HepG2 (cell line): Measurements from ENCODE around the gene SCYL1. TPM values are rescaled to one million over a fixed set of nuclear protein-coding genes. Genes with fewer than 3 reads are reported as not detected.
A peak's percentile ranks its signal among the peaks of the same experiment; 100 is the strongest.

Experiments
- ATF4 ChIP-seq, 2 experiments: fragments of 450-650 bp in 1 of 2; sonication (generic) in 1 of 2; formaldehyde crosslinking; IDR thresholded peaks; 2 replicates each; pipeline versions ENCODE4 v1.5.0 to v1.8.0; 2020 to 2022; ENCODE audit warnings: mild to moderate bottlenecking in 1 of 2, missing genetic modification reagents in 1 of 2
- ATF7-NPFF ChIP-seq: sonication (generic); formaldehyde crosslinking; IDR thresholded peaks from 2 replicates; pipeline ENCODE4 v1.8.1; 2023; ENCODE audit warnings: mild to moderate bottlenecking, low read depth, missing genetic modification reagents, moderate library complexity
- CBX2 ChIP-seq, 2 experiments: fragments of 200-600 bp in 1 of 2; sonication (generic); formaldehyde crosslinking in 1 of 2; IDR thresholded peaks; 2 replicates each; pipeline versions ENCODE4 v1.7.0 to v1.8.1; 2018 to 2022; ENCODE audit warnings: low read depth in 2 of 2, low read length in 1 of 2, mild to moderate bottlenecking in 1 of 2, missing genetic modification reagents in 1 of 2
- FOXA1 ChIP-seq, 2 experiments: fragments of 450-650 bp in 1 of 2; sonication (generic) in 1 of 2; formaldehyde crosslinking in 1 of 2; IDR thresholded peaks; 2 replicates each; pipeline versions ENCODE4 v1.4.0 to v1.6.1; 2016 to 2020; ENCODE audit warnings: missing genetic modification reagents in 1 of 2
- FOXK1 ChIP-seq: sonication (generic); formaldehyde crosslinking; IDR thresholded peaks from 2 replicates; pipeline ENCODE4 v1.4.0; 2020; ENCODE audit warnings: low read depth, missing genetic modification reagents, borderline replicate concordance
- FOXO1 ChIP-seq: sonication (generic); formaldehyde crosslinking; IDR thresholded peaks from 2 replicates; pipeline ENCODE4 v1.4.0; 2020; ENCODE audit warnings: missing genetic modification reagents
- FOXP4 ChIP-seq: sonication (generic); formaldehyde crosslinking; IDR thresholded peaks from 2 replicates; pipeline ENCODE4 v1.4.0; 2020; ENCODE audit warnings: missing genetic modification reagents
- HHEX ChIP-seq: IDR thresholded peaks from 2 replicates; pipeline ENCODE4 v1.6.1; 2016; ENCODE audit warnings: control low read depth
- HNRNPL ChIP-seq: fragments of 200-400 bp; formaldehyde crosslinking; IDR thresholded peaks from 2 replicates; pipeline ENCODE4 v1.6.1; 2017; ENCODE audit warnings: mild to moderate bottlenecking, low read depth, low read length
- JUNB ChIP-seq: sonication (generic); formaldehyde crosslinking; IDR thresholded peaks from 2 replicates; pipeline ENCODE4 v1.8.0; 2022; ENCODE audit warnings: missing genetic modification reagents, mild to moderate bottlenecking, borderline replicate concordance
- NCOR1 ChIP-seq: fragments of 200-600 bp; sonication (generic); IDR thresholded peaks from 2 replicates; pipeline ENCODE4 v1.7.0; 2017; ENCODE audit warnings: antibody characterized with exemption, low read length, borderline replicate concordance
- NFIC ChIP-seq: IDR thresholded peaks from 2 replicates; pipeline ENCODE4 v1.6.1; 2012; ENCODE audit warnings: mild to moderate bottlenecking, low read length, inconsistent platforms
- NR2F6 ChIP-seq, 2 experiments: IDR thresholded peaks; 2 replicates each; pipeline ENCODE4 v1.6.1; 2016; ENCODE audit warnings: antibody characterized with exemption in 1 of 2, mild to moderate bottlenecking in 1 of 2
- PHF21A ChIP-seq: sonication (generic); formaldehyde crosslinking; IDR thresholded peaks from 2 replicates; pipeline ENCODE4 v1.5.0; 2020; ENCODE audit warnings: mild to moderate bottlenecking, missing genetic modification reagents
- POLR2AphosphoS5 ChIP-seq: IDR thresholded peaks from 2 replicates; pipeline ENCODE4 v1.6.1; 2012; ENCODE audit warnings: low read depth, low read length
- RAD21 ChIP-seq: fragments of 450-650 bp; formaldehyde crosslinking; IDR thresholded peaks from 2 replicates; pipeline ENCODE4 v1.5.0; 2020; ENCODE audit warnings: mild to moderate bottlenecking
- RBFOX2 ChIP-seq: fragments of 200-400 bp; formaldehyde crosslinking; IDR thresholded peaks from 2 replicates; pipeline ENCODE4 v1.6.1; 2017; ENCODE audit warnings: low read depth, mild to moderate bottlenecking, low read length
- TOE1 ChIP-seq: sonication (generic); formaldehyde crosslinking; IDR thresholded peaks from 2 replicates; pipeline ENCODE4 v1.4.0; 2020; ENCODE audit warnings: mild to moderate bottlenecking, missing genetic modification reagents
- ZNF362 ChIP-seq: sonication (generic); formaldehyde crosslinking; IDR thresholded peaks from 2 replicates; pipeline ENCODE4 v1.4.0; 2020; ENCODE audit warnings: missing genetic modification reagents, mild to moderate bottlenecking, borderline replicate concordance
- polyA plus RNA-seq, 8 experiments: library from polyadenylated mRNA; depleted of rRNA in 3 of 8; stranded (reverse) in 7 of 8; unstranded in 1 of 8; fragments of >200 nt; fragmentation: Illumina TruSeq in 4 of 8; extraction: Trizol in 4 of 8; gene quantifications; 2 replicates each; pipeline versions ENCODE4 v1.2.1 to v1.2.3, GENCODE V29; 2011 to 2016; ENCODE audit warnings: low read depth in 4 of 8, missing spikeins in 1 of 8, mixed read lengths in 1 of 8; ENCODE audit not compliant: insufficient read depth in 1 of 8
- total RNA-seq, 5 experiments: library from RNA; depleted of rRNA; stranded (reverse); fragments of >200 nt; fragmentation: Illumina TruSeq; extraction: Trizol; gene quantifications; 2 replicates each; pipeline ENCODE4 v1.2.3, GENCODE V29; 2016; ENCODE audit warnings: low read depth in 1 of 5
- TF ChIP-seq, protein P1 (sequence below): IDR thresholded peaks from 2 replicates; pipeline ENCODE4 v1.6.1; 2016; ENCODE audit warnings: low read depth
- TF ChIP-seq, protein P2 (sequence below): sonication (generic); formaldehyde crosslinking; IDR thresholded peaks from 2 replicates; pipeline ENCODE4 v1.5.0; 2020; ENCODE audit warnings: missing genetic modification reagents

Gene SCYL1
- total and polyA plus RNA-seq, 2 of the 13 experiments (the other 11 are each of a cell fraction or from before 2014, with no cell fraction given) = 65.9 to 103 TPM

- TF ChIP-seq, protein P1, sequence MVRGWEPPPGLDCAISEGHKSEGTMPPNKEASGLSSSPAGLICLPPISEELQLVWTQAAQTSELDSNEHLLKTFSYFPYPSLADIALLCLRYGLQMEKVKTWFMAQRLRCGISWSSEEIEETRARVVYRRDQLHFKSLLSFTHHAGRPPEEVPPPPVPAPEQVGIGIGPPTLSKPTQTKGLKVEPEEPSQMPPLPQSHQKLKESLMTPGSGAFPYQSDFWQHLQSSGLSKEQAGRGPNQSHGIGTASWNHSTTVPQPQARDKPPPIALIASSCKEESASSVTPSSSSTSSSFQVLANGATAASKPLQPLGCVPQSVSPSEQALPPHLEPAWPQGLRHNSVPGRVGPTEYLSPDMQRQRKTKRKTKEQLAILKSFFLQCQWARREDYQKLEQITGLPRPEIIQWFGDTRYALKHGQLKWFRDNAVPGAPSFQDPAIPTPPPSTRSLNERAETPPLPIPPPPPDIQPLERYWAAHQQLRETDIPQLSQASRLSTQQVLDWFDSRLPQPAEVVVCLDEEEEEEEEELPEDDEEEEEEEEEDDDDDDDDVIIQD = 0 out of 2 replicates have a peak, but pooled peaks have one; percentile 32
- peak; percentile 42; the same call in 1 of the 2 replicates for TF ChIP-seq RAD21
- TF ChIP-seq HNRNPL = peak; percentile 97
- peak; percentile 100 for TF ChIP-seq NR2F6 (IDR thresholded peaks at IDR 0.05)
- TF ChIP-seq NR2F6 (CRISPR knock-in tag; IDR thresholded peaks at IDR 0.05) = peak; percentile 95
- no peak for TF ChIP-seq JUNB (CRISPR knock-in tag)
- TF ChIP-seq FOXO1 (CRISPR knock-in tag) = 0 out of 2 replicates have a peak, but pooled peaks have one; percentile 15
- peak; percentile 60; the same call in 1 of the 2 replicates for TF ChIP-seq HHEX (CRISPR knock-in tag)
- TF ChIP-seq NCOR1 = peak; percentile 83
- TF ChIP-seq RBFOX2 = peak; percentile 66
- 0 out of 2 replicates have a peak, but pooled peaks have one; percentile 23 for TF ChIP-seq TOE1 (CRISPR knock-in tag)
- TF ChIP-seq POLR2AphosphoS5 = no peak
- 0 out of 2 replicates have a peak, but pooled peaks have one; percentile 20 for TF ChIP-seq ZNF362 (CRISPR knock-in tag)
- TF ChIP-seq FOXA1 (IDR thresholded peaks at IDR 0.05) = no peak
- TF ChIP-seq FOXA1 (CRISPR knock-in tag; IDR thresholded peaks at IDR 0.05) = peak; percentile 42
- TF ChIP-seq NFIC = 0 out of 2 replicates have a peak, but pooled peaks have one; percentile 58
- TF ChIP-seq, protein P2, sequence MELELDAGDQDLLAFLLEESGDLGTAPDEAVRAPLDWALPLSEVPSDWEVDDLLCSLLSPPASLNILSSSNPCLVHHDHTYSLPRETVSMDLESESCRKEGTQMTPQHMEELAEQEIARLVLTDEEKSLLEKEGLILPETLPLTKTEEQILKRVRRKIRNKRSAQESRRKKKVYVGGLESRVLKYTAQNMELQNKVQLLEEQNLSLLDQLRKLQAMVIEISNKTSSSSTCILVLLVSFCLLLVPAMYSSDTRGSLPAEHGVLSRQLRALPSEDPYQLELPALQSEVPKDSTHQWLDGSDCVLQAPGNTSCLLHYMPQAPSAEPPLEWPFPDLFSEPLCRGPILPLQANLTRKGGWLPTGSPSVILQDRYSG (CRISPR knock-in tag) = no peak
- TF ChIP-seq FOXP4 = no peak
- no peak for TF ChIP-seq PHF21A
- peak; percentile 44; the same call in 1 of the 2 replicates for TF ChIP-seq FOXK1
- TF ChIP-seq ATF4 (CRISPR knock-in tag; IDR thresholded peaks at IDR 0.05) = no peak
- TF ChIP-seq CBX2 (IDR thresholded peaks at IDR 0.05; ENCODE audit: low read depth, low read length) = no peak
- no peak for TF ChIP-seq CBX2 (CRISPR knock-in tag; IDR thresholded peaks at IDR 0.05; ENCODE audit: low read depth)
- TF ChIP-seq ATF7-NPFF (CRISPR knock-in tag) = peak; percentile 28; the same call in 1 of the 2 replicates
These were observed 26.9 kb downstream of the SCYL1 start (continued) for GRCh38 chr11:65551572-65552387.
